ENCODE results near the gene SLC2A9. TPM values are rescaled to one million over a fixed set of nuclear protein-coding genes. Genes with fewer than 3 reads are reported as not detected.

SLC2A9 gene
- polyA plus RNA-seq, 2 of the 4 experiments (the other 2 are of a cell fraction) = 0.62 to 0.70 TPM

DNA sequence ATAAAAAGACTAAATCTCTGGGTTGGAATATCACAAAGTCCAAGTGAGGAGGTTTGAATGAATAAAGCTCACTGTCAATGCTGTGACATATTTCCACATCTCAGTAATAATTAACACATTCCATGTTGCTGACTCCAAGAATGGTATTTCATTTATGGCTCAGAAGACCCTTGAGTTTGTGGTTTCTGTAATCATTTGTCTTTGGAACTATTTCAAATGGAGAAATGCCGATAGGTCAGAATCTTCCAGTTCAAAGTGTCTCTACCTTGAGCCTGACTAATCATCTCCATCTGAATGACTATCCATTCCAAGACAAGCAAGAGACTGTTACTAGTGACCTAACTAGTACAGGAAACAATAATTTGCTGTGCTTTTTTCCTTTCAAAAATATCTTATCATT lies 24.2 kb upstream of the SLC2A9 start:
- ChIA-PET POLR2A (no interaction called here), CTCF (interaction anchor here (1.2 kb wide), 1 partner anchor 11 kb away, joined by 3 read pairs; no protein-coding TSS in a partner anchor)
- peak; percentile 60 to 62 for DNase-seq (ENCODE audit: low read depth in 1 of 2, low spot score in 1 of 2)
- TF ChIP-seq GATA3 (IDR thresholded peaks at IDR 0.05; ENCODE audit: borderline replicate concordance) (peak; percentile 58; the same call in 1 of the 2 replicates), ZFP36 (IDR thresholded peaks at IDR 0.05; ENCODE audit: borderline replicate concordance, partially characterized antibody) (no peak), HOXB13 (CRISPR knock-in tag; IDR thresholded peaks at IDR 0.05; ENCODE audit: low read depth) (no peak), ZSCAN20 (CRISPR knock-in tag; IDR thresholded peaks at IDR 0.05) (no peak), FOSL2 (IDR thresholded peaks at IDR 0.05) (no peak), FOSL2 (CRISPR knock-in tag; IDR thresholded peaks at IDR 0.05) (peak; percentile 50), MYC (IDR thresholded peaks at IDR 0.05; ENCODE audit: borderline replicate concordance, low read length) (no peak), SREBF2 (IDR thresholded peaks at IDR 0.05) (no peak)
- peak overlapping the region in 1 of 2 experiments; percentile 40; a peak in 3 of 6 replicates for H3K27ac ChIP-seq
- peaks cover 6% of the 10 kb centered on the region; the same call in 2 of the 3 replicates for H3K9me3 ChIP-seq
- ATAC-seq = peak; percentile 78 to 81
- H3K4me1 ChIP-seq = peaks cover 15% of the 10 kb centered on the region; the same call in 2 of the 3 replicates
- H3K4me3 ChIP-seq = no peak overlapping the region
- H3K4me2 ChIP-seq = peak overlapping the region; percentile 53; the same call in 2 of the 3 replicates
- 10% methylated on average over 1 of the region's 1 CpG for WGBS (ENCODE audit: missing lambda C conversion rate)
- FAIRE-seq = no peak

DNA sequence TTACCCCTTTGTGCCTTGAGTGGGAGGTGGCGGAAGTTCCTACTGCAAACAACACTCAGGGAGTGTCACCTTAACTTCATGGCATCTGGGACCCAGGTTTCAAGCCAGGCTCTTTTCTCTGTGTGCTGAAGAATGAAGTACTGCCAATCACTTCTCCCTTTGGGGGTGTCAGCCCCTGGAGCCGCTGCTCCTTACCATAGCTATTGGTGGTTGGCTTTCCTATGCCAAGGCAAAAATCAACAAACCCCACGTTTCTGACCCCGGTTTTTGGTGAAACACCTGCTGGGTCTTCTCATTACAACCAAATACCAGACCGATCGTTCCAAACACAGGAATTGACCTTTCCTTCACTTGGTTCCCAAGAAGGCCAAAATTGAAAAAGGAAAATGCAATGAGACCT lies 19.7 kb upstream of the SLC2A9 start:
- ATAC-seq (no peak), DNase-seq (ENCODE audit: low read depth in 1 of 2, low spot score in 1 of 2) (no peak), FAIRE-seq (no peak)
- peaks cover 6% of the 10 kb centered on the region; the same call in 2 of the 3 replicates for H3K9me3 ChIP-seq
- no peak overlapping the region for H3K27ac ChIP-seq
- CTCF ChIA-PET = interaction anchor here (0.6 kb wide), 1 partner anchor 26 kb away, joined by 3 read pairs; no protein-coding TSS in a partner anchor
- no peak overlapping the region for H3K4me2 ChIP-seq
- WGBS (ENCODE audit: missing lambda C conversion rate) = 69% methylated on average over 6 of the region's 6 CpGs
- POLR2A ChIA-PET = no interaction called here
- H3K4me3 ChIP-seq = no peak overlapping the region
- TF ChIP-seq, protein P1, sequence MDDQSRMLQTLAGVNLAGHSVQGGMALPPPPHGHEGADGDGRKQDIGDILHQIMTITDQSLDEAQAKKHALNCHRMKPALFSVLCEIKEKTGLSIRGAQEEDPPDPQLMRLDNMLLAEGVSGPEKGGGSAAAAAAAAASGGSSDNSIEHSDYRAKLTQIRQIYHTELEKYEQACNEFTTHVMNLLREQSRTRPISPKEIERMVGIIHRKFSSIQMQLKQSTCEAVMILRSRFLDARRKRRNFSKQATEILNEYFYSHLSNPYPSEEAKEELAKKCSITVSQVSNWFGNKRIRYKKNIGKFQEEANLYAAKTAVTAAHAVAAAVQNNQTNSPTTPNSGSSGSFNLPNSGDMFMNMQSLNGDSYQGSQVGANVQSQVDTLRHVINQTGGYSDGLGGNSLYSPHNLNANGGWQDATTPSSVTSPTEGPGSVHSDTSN (IDR thresholded peaks at IDR 0.05) = no peak
- H3K4me1 ChIP-seq = peaks cover 12% of the 10 kb centered on the region; the same call in 2 of the 3 replicates

DNA sequence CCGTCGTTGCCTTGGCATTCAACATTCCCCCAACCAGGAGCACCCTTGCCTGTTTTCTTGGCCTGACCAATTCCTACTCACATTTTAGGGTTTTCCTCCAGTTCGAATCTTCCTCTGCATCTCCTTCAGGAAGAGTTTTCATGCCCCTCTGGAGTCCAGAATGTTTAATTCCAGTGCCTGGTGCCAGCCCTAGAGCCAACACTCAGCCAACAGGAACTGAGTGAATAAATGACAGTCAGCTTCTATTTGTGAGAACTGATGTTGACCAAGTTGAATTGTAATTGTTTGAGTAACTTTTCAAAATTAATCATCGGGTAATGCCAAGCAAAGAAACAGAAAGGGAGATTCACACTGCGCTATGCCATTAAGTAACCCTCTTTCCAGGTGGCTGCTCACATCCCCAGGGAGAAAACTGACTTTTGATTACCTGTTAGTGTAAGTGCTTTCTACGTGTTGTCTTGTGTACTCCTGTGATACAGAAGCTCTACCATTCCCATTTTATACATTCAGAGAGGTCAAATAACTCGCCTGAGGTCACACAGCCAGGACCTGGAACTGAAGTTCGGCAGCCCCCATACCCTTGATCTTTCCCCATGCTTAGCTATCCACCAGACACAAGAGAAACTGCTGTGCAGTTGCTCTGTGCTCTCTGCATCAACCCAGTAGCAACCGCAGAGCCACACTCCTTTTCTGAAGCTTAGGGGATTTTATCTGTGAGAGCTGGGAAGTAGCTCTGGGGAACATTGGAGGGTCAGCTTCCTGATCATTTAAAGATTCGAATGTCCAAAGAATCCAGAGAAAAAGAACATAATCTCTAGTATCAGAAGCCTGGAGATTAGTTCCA lies 19.0 kb upstream of the SLC2A9 start:
- no peak overlapping the region for H3K27ac ChIP-seq
- WGBS (ENCODE audit: missing lambda C conversion rate) = 45% methylated on average over 10 of the region's 10 CpGs
- DNase-seq (ENCODE audit: low read depth in 1 of 2, low spot score in 1 of 2) (no peak), FAIRE-seq (no peak), ATAC-seq (no peak)
- CTCF ChIA-PET = interaction anchor here (0.6 kb wide), 1 partner anchor 25 kb away, joined by 3 read pairs; no protein-coding TSS in a partner anchor
- no peak overlapping the region for H3K4me3 ChIP-seq
- peaks cover 6% of the 10 kb centered on the region; the same call in 2 of the 3 replicates for H3K9me3 ChIP-seq
- H3K4me2 ChIP-seq = no peak overlapping the region
- H3K4me1 ChIP-seq = peaks cover 5% of the 10 kb centered on the region; the same call in 2 of the 3 replicates
- TF ChIP-seq, protein P2, sequence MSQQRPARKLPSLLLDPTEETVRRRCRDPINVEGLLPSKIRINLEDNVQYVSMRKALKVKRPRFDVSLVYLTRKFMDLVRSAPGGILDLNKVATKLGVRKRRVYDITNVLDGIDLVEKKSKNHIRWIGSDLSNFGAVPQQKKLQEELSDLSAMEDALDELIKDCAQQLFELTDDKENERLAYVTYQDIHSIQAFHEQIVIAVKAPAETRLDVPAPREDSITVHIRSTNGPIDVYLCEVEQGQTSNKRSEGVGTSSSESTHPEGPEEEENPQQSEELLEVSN (IDR thresholded peaks at IDR 0.05; ENCODE audit: borderline replicate concordance, low read depth) = no peak
- TF ChIP-seq JUN (IDR thresholded peaks at IDR 0.05) (no peak), ZSCAN20 (CRISPR knock-in tag; IDR thresholded peaks at IDR 0.05) (no peak), CHD4 (IDR thresholded peaks at IDR 0.05; ENCODE audit: borderline replicate concordance) (no peak), CEBPB (IDR thresholded peaks at IDR 0.05) (no peak), RNF2 (IDR thresholded peaks at IDR 0.05; ENCODE audit: borderline replicate concordance, low read depth) (no peak), KDM5A (IDR thresholded peaks at IDR 0.05) (no peak), RARB (CRISPR knock-in tag; IDR thresholded peaks at IDR 0.05) (no peak), TFCP2L1 (CRISPR knock-in tag; IDR thresholded peaks at IDR 0.05) (no peak), EHMT2 (IDR thresholded peaks at IDR 0.05; ENCODE audit: low read depth) (no peak), ZNF302 (CRISPR knock-in tag; IDR thresholded peaks at IDR 0.05) (no peak)
- TF ChIP-seq, protein P3, sequence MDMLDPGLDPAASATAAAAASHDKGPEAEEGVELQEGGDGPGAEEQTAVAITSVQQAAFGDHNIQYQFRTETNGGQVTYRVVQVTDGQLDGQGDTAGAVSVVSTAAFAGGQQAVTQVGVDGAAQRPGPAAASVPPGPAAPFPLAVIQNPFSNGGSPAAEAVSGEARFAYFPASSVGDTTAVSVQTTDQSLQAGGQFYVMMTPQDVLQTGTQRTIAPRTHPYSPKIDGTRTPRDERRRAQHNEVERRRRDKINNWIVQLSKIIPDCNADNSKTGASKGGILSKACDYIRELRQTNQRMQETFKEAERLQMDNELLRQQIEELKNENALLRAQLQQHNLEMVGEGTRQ (IDR thresholded peaks at IDR 0.05) = no peak
- POLR2A ChIA-PET = no interaction called here

Data from A549 (cell line).